CD14-positive monocyte (primary cell): ENCODE measurements around the gene USP46. TPM values are rescaled to one million over a fixed set of nuclear protein-coding genes. Genes with fewer than 3 reads are reported as not detected.

Experiments
- DNase-seq, 3 donors: peaks; one replicate each; pipeline ENCODE4 v3.0.0-alpha.2; 2011 to 2022
- H2AFZ ChIP-seq: 2 replicates; pipeline ENCODE4 v1.6.0; 2012; ENCODE audit warnings: mild to moderate bottlenecking, low read depth, low read length, inconsistent platforms; ENCODE audit not compliant: insufficient read depth, poor library complexity, severe bottlenecking
- H3K27ac ChIP-seq, 2 donors: 1 replicate in 1 of 2; 2 replicates in 1 of 2; pipeline ENCODE4 v1.5.1; 2012 to 2013; ENCODE audit warnings: low read length in 2 of 2, control low read depth in 1 of 2, inconsistent platforms in 1 of 2, low read depth in 1 of 2, mild to moderate bottlenecking in 1 of 2
- H3K27me3 ChIP-seq, 2 donors: one replicate each; pipeline versions ENCODE4 v1.6.0 to v1.6.1; 2011 to 2013; ENCODE audit warnings: low read length in 2 of 2; ENCODE audit not compliant: control insufficient read depth in 2 of 2, insufficient read depth in 2 of 2
- H3K36me3 ChIP-seq, 2 donors: replicated peaks in 1 of 2; 1 replicate in 1 of 2; 2 replicates in 1 of 2; pipeline versions ENCODE4 v1.5.1 to v1.6.1; 2012 to 2013; ENCODE audit warnings: low read length in 2 of 2, control low read depth in 1 of 2, inconsistent platforms in 1 of 2, mild to moderate bottlenecking in 1 of 2; ENCODE audit not compliant: insufficient read depth in 2 of 2, control insufficient read depth in 1 of 2
- H3K4me1 ChIP-seq, 2 donors: 1 replicate in 1 of 2; 2 replicates in 1 of 2; pipeline versions ENCODE4 v1.5.1 to v1.6.1; 2012 to 2013; ENCODE audit warnings: low read length in 2 of 2, control low read depth in 1 of 2, inconsistent platforms in 1 of 2, mild to moderate bottlenecking in 1 of 2, moderate library complexity in 1 of 2; ENCODE audit not compliant: insufficient read depth in 2 of 2, control insufficient read depth in 1 of 2
- H3K4me2 ChIP-seq: replicated peaks from 2 replicates; pipeline ENCODE3; 2012; ENCODE audit warnings: low read length, moderate library complexity, mild to moderate bottlenecking; ENCODE audit not compliant: poor library complexity, severe bottlenecking; ENCODE audit errors: extremely low read depth
- H3K4me3 ChIP-seq, 3 experiments: fragments of 200-600 bp in 1 of 3; sonication (generic) in 1 of 3; replicated peaks in 1 of 3; 1 replicate in 2 of 3; 2 replicates in 1 of 3; pipeline ENCODE4 v1.5.1; 2011 to 2013; ENCODE audit warnings: low read length in 3 of 3, mild to moderate bottlenecking in 3 of 3, control low read depth in 2 of 3, low read depth in 2 of 3, inconsistent platforms in 1 of 3, moderate library complexity in 1 of 3
- H3K79me2 ChIP-seq: 2 replicates; pipeline ENCODE4 v1.6.0; 2012; ENCODE audit warnings: mild to moderate bottlenecking, control low read depth, inconsistent platforms, low read length, moderate library complexity; ENCODE audit not compliant: insufficient read depth
- H3K9ac ChIP-seq: 2 replicates; pipeline ENCODE4 v1.6.0; 2017; ENCODE audit warnings: low read length, mild to moderate bottlenecking; ENCODE audit not compliant: insufficient read depth, poor library complexity, severe bottlenecking
- H3K9me3 ChIP-seq, 2 donors: replicated peaks in 1 of 2; 1 replicate in 1 of 2; 2 replicates in 1 of 2; pipeline versions ENCODE4 v1.5.1 to v1.6.1; 2012 to 2013; ENCODE audit warnings: low read length in 2 of 2, control low read depth in 1 of 2; ENCODE audit not compliant: control insufficient read depth in 1 of 2, insufficient read depth in 1 of 2
- H4K20me1 ChIP-seq: 2 replicates; pipeline ENCODE4 v1.6.0; 2012; ENCODE audit warnings: mild to moderate bottlenecking, low read length, control low read depth, moderate library complexity; ENCODE audit not compliant: insufficient read depth
- H3K27ac Mint-ChIP-seq, 7 donors: one replicate each; pipeline ENCODE4 v1.8.0; 2020; ENCODE audit warnings: mild to moderate bottlenecking in 7 of 7, mixed read lengths in 7 of 7, moderate library complexity in 6 of 7, inconsistent platforms in 2 of 7
- H3K27me3 Mint-ChIP-seq, 3 donors: one replicate each; pipeline ENCODE4 v1.8.0; 2021 to 2022; ENCODE audit warnings: low read depth in 3 of 3, mild to moderate bottlenecking in 3 of 3, mixed read lengths in 3 of 3, moderate library complexity in 3 of 3, inconsistent platforms in 1 of 3
- H3K36me3 Mint-ChIP-seq, 2 donors: one replicate each; pipeline ENCODE4 v1.8.0; 2020; ENCODE audit warnings: mixed read lengths in 2 of 2, inconsistent platforms in 1 of 2, mild to moderate bottlenecking in 1 of 2
- H3K4me1 Mint-ChIP-seq: one replicate; pipeline ENCODE4 v1.8.0; 2020; ENCODE audit warnings: mild to moderate bottlenecking, mixed read lengths
- H3K4me3 Mint-ChIP-seq, 2 donors: one replicate each; pipeline ENCODE4 v1.8.0; 2020; ENCODE audit warnings: mild to moderate bottlenecking in 2 of 2, mixed read lengths in 2 of 2, moderate library complexity in 1 of 2
- H3K9me3 Mint-ChIP-seq, 7 donors: one replicate each; pipeline ENCODE4 v1.8.0; 2020 to 2022; ENCODE audit warnings: mixed read lengths in 7 of 7, mild to moderate bottlenecking in 6 of 7, moderate library complexity in 6 of 7, inconsistent platforms in 2 of 7
- whole genome bisulfite sequencing: methylation state at CpG from one replicate; pipeline ENCODE4 v1.1.5; 2013; ENCODE audit warnings: missing lambda C conversion rate; ENCODE audit not compliant: insufficient coverage; 5-methylcytosine and 5-hydroxymethylcytosine counted together
- intact Hi-C, 2 donors: fragments of 100-400 bp; cut with micrococcal nuclease; formaldehyde crosslinking; loops; one replicate each; pipeline versions ENCODE4 v1.15.0 to v1.15.1; 2023
- polyA plus RNA-seq, 3 donors: library from polyadenylated mRNA; depleted of rRNA in 1 of 3; unstranded in 2 of 3; stranded (reverse) in 1 of 3; fragments of 300-500 nt in 2 of 3; fragments of >200 nt in 1 of 3; fragmentation: Illumina TruSeq in 2 of 3; gene quantifications; 1 replicate in 2 of 3; 2 replicates in 1 of 3; pipeline ENCODE4 v1.2.3, GENCODE V29; 2012 to 2021
- TF ChIP-seq, protein P1 (sequence below): fragments of 200-600 bp; IDR thresholded peaks from one replicate; pipeline ENCODE4 v1.8.0; 2022; ENCODE audit warnings: antibody characterized with exemption, mild to moderate bottlenecking

USP46 gene
- polyA plus RNA-seq, 3 donors: 2.3 to 3.9 (median 2.7) TPM

GRCh38 chr4:52627876-52628275 lies 31.2 kb downstream of the USP46 start:
- Mint-ChIP-seq H3K4me3 (no peak overlapping the region), H3K27ac (peak overlapping the region in 1 of 7 donors; percentile 62), H3K4me1 (peaks cover 4% of the 10 kb centered on the region), H3K36me3 (peaks cover 18 to 20% of the 10 kb centered on the region in 2 donors), H3K27me3 (no peaks in the 10 kb centered on the region), H3K9me3 (no peaks in the 10 kb centered on the region)
- H3K4me1 ChIP-seq: no peaks in the 10 kb centered on the region
- H3K36me3 ChIP-seq: peaks cover 3 to 23% of the 10 kb centered on the region in 2 donors
- no peak overlapping the region for H3K4me3 ChIP-seq
- H3K27ac ChIP-seq: no peak overlapping the region
- TF ChIP-seq, protein P1, sequence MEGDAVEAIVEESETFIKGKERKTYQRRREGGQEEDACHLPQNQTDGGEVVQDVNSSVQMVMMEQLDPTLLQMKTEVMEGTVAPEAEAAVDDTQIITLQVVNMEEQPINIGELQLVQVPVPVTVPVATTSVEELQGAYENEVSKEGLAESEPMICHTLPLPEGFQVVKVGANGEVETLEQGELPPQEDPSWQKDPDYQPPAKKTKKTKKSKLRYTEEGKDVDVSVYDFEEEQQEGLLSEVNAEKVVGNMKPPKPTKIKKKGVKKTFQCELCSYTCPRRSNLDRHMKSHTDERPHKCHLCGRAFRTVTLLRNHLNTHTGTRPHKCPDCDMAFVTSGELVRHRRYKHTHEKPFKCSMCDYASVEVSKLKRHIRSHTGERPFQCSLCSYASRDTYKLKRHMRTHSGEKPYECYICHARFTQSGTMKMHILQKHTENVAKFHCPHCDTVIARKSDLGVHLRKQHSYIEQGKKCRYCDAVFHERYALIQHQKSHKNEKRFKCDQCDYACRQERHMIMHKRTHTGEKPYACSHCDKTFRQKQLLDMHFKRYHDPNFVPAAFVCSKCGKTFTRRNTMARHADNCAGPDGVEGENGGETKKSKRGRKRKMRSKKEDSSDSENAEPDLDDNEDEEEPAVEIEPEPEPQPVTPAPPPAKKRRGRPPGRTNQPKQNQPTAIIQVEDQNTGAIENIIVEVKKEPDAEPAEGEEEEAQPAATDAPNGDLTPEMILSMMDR: no peak
- H3K27me3 ChIP-seq: no peaks in the 10 kb centered on the region
- 82% methylated on average over 6 of the region's 7 CpGs for WGBS
- H3K9ac ChIP-seq: no peak overlapping the region
- no peak for DNase-seq
- H3K79me2 ChIP-seq: no peaks in the 10 kb centered on the region
- no peak overlapping the region for H3K4me2 ChIP-seq
- H4K20me1 ChIP-seq: no peaks in the 10 kb centered on the region
- H2AFZ ChIP-seq: no peak overlapping the region
- intact Hi-C loops: no loop called here
- H3K9me3 ChIP-seq: no peaks in the 10 kb centered on the region

GRCh38 chr4:52625216-52625615 lies 33.9 kb downstream of the USP46 start:
- intact Hi-C loops: no loop called here
- Mint-ChIP-seq H3K36me3 (peaks cover 18 to 27% of the 10 kb centered on the region in 2 donors), H3K4me3 (no peak overlapping the region), H3K27ac (peak overlapping the region in 1 of 7 donors; percentile 27), H3K4me1 (peaks cover 4% of the 10 kb centered on the region), H3K27me3 (no peaks in the 10 kb centered on the region), H3K9me3 (no peaks in the 10 kb centered on the region)
- Histone ChIP-seq H3K36me3 (peaks cover 3 to 23% of the 10 kb centered on the region in 2 donors), H3K9ac (no peak overlapping the region), H3K27me3 (no peaks in the 10 kb centered on the region), H3K4me3 (no peak overlapping the region), H2AFZ (no peak overlapping the region), H3K4me2 (no peak overlapping the region), H3K9me3 (no peaks in the 10 kb centered on the region), H4K20me1 (no peaks in the 10 kb centered on the region), H3K27ac (no peak overlapping the region), H3K4me1 (no peaks in the 10 kb centered on the region), H3K79me2 (no peaks in the 10 kb centered on the region)
- WGBS: no CpG with 5 or more reads among the region's 1 CpG
- DNase-seq: no peak
- TF ChIP-seq, protein P1: no peak
